HEK293 (cell line): Measurements from ENCODE around the gene TSNAX.

Experiments used
- GLI4 ChIP-seq: fragments of 450-650 bp; formaldehyde crosslinking; IDR thresholded peaks from 2 replicates; pipeline ENCODE4 v1.5.1; 2016; ENCODE audit warnings: missing biosample characterization, missing genetic modification characterization
- HOXA7 ChIP-seq: sonication (generic); formaldehyde crosslinking; IDR thresholded peaks from 2 replicates; pipeline ENCODE4 v1.8.1; 2022; ENCODE audit warnings: missing genetic modification reagents, borderline replicate concordance
- SP2 ChIP-seq: fragments of 450-650 bp; formaldehyde crosslinking; IDR thresholded peaks from 2 replicates; pipeline ENCODE4 v1.5.1; 2016; ENCODE audit warnings: missing biosample characterization, missing genetic modification characterization
- SP7 ChIP-seq: fragments of 450-650 bp; formaldehyde crosslinking; IDR thresholded peaks from 2 replicates; pipeline ENCODE4 v1.5.1; 2016; ENCODE audit warnings: missing biosample characterization, missing genetic modification characterization
- TRIM28 ChIP-seq: IDR thresholded peaks from 2 replicates; pipeline ENCODE4 v1.6.1; 2011; ENCODE audit warnings: low read length, control low read depth, borderline replicate concordance
- YY1 ChIP-seq: fragments of 450-650 bp; formaldehyde crosslinking; IDR thresholded peaks from 2 replicates; pipeline ENCODE4 v1.5.1; 2018; ENCODE audit warnings: missing biosample characterization, missing genetic modification characterization
- ZNF37A ChIP-seq: fragments of 450-650 bp; IDR thresholded peaks from 2 replicates; pipeline ENCODE4 v1.5.1; 2018; ENCODE audit warnings: missing biosample characterization, missing genetic modification characterization
- ZNF529 ChIP-seq: fragments of 450-650 bp; formaldehyde crosslinking; IDR thresholded peaks from 2 replicates; pipeline ENCODE4 v1.5.1; 2017; ENCODE audit warnings: missing genetic modification characterization, missing biosample characterization; ENCODE audit not compliant: insufficient replicate concordance
- ZNF660 ChIP-seq: fragments of 450-650 bp; IDR thresholded peaks from 2 replicates; pipeline ENCODE4 v1.5.1; 2018; ENCODE audit warnings: missing biosample characterization, mild to moderate bottlenecking, missing genetic modification characterization
- TF ChIP-seq, protein P1 (sequence below): fragments of 450-650 bp; formaldehyde crosslinking; IDR thresholded peaks from 2 replicates; pipeline ENCODE4 v1.5.1; 2016; ENCODE audit warnings: missing biosample characterization, missing genetic modification characterization
- TF ChIP-seq, protein P2 (sequence below): fragments of 450-650 bp; formaldehyde crosslinking; IDR thresholded peaks from 2 replicates; pipeline ENCODE4 v1.5.1; 2016; ENCODE audit warnings: missing biosample characterization, missing genetic modification characterization
- TF ChIP-seq, protein P3 (sequence below): sonication (generic); formaldehyde crosslinking; IDR thresholded peaks from 2 replicates; pipeline ENCODE4 v1.8.1; 2022; ENCODE audit warnings: mild to moderate bottlenecking, moderate library complexity, missing genetic modification reagents

DNA sequence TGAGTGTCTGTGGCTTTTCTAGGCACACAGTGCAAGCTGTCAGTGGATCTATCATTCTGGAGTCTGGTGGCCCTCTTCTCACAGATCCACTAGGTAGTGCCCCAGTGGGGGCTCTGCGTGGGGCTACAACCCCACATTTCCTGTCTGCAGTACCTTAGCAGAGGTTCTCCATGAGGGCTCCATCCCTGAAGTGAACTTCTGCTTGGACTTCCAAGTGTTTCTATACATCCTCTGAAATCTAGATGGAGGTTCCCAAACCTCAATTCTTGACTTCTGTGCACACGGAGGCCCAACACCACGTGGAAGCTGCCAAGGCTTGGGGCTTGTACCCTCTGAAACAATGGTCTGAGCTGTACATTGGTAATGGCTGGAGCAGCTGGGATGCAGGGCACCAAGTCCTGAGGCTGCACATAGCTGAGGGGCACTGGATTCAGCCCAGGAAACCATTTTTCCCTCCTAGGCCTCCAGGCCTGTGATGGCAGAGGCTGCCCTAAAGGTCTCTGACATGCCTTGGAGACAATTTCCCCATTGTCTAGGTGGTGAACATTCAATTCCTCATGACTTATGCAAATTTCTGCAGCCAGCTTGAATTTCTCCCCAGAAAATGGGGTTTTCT is 29.2 kb upstream of the TSNAX start:
- TF ChIP-seq, protein P1, sequence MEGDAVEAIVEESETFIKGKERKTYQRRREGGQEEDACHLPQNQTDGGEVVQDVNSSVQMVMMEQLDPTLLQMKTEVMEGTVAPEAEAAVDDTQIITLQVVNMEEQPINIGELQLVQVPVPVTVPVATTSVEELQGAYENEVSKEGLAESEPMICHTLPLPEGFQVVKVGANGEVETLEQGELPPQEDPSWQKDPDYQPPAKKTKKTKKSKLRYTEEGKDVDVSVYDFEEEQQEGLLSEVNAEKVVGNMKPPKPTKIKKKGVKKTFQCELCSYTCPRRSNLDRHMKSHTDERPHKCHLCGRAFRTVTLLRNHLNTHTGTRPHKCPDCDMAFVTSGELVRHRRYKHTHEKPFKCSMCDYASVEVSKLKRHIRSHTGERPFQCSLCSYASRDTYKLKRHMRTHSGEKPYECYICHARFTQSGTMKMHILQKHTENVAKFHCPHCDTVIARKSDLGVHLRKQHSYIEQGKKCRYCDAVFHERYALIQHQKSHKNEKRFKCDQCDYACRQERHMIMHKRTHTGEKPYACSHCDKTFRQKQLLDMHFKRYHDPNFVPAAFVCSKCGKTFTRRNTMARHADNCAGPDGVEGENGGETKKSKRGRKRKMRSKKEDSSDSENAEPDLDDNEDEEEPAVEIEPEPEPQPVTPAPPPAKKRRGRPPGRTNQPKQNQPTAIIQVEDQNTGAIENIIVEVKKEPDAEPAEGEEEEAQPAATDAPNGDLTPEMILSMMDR (tag by site-specific recombination) = no peak
- no peak for TF ChIP-seq HOXA7 (CRISPR knock-in tag)
- no peak for TF ChIP-seq ZNF37A (tag by site-specific recombination)
- no peak for TF ChIP-seq SP2 (tag by site-specific recombination)
- TF ChIP-seq ZNF529 = no peak
- TF ChIP-seq SP7 (tag by site-specific recombination) = no peak
- TF ChIP-seq, protein P2, sequence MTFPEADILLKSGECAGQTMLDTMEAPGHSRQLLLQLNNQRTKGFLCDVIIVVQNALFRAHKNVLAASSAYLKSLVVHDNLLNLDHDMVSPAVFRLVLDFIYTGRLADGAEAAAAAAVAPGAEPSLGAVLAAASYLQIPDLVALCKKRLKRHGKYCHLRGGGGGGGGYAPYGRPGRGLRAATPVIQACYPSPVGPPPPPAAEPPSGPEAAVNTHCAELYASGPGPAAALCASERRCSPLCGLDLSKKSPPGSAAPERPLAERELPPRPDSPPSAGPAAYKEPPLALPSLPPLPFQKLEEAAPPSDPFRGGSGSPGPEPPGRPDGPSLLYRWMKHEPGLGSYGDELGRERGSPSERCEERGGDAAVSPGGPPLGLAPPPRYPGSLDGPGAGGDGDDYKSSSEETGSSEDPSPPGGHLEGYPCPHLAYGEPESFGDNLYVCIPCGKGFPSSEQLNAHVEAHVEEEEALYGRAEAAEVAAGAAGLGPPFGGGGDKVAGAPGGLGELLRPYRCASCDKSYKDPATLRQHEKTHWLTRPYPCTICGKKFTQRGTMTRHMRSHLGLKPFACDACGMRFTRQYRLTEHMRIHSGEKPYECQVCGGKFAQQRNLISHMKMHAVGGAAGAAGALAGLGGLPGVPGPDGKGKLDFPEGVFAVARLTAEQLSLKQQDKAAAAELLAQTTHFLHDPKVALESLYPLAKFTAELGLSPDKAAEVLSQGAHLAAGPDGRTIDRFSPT (tag by site-specific recombination) = no peak
- no peak for TF ChIP-seq GLI4
- TF ChIP-seq ZNF660 = no peak
- no peak for TF ChIP-seq YY1
- TF ChIP-seq, protein P3, sequence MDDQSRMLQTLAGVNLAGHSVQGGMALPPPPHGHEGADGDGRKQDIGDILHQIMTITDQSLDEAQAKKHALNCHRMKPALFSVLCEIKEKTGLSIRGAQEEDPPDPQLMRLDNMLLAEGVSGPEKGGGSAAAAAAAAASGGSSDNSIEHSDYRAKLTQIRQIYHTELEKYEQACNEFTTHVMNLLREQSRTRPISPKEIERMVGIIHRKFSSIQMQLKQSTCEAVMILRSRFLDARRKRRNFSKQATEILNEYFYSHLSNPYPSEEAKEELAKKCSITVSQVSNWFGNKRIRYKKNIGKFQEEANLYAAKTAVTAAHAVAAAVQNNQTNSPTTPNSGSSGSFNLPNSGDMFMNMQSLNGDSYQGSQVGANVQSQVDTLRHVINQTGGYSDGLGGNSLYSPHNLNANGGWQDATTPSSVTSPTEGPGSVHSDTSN = no peak
- TF ChIP-seq TRIM28 = peak; percentile 85; the same call in 1 of the 2 replicates
